Rectal smooth muscle tissue (tissue), 1 donor: ENCODE results near the gene IGFBPL1.
"Not testable (repeated sequence)": the region's sequence is repeated elsewhere in the genome, so short reads cannot be mapped to it uniquely, and the experiment has no call there.

ENCODE experiments used
- H3K27ac ChIP-seq: one replicate; pipeline ENCODE4 v1.7.0; 2013; ENCODE audit warnings: low read depth, low read length, inconsistent platforms
- H3K27me3 ChIP-seq: one replicate; pipeline ENCODE4 v1.7.0; 2013; ENCODE audit warnings: low read length; ENCODE audit not compliant: control insufficient read depth, insufficient read depth
- H3K36me3 ChIP-seq: one replicate; pipeline ENCODE4 v1.7.0; 2013; ENCODE audit warnings: low read length; ENCODE audit not compliant: control insufficient read depth, insufficient read depth
- H3K4me1 ChIP-seq: one replicate; pipeline ENCODE4 v1.7.0; 2013; ENCODE audit warnings: low read length; ENCODE audit not compliant: control insufficient read depth, insufficient read depth
- H3K4me3 ChIP-seq: one replicate; pipeline ENCODE4 v1.7.0; 2013; ENCODE audit warnings: low read length
- H3K9ac ChIP-seq: one replicate; pipeline ENCODE4 v1.7.0; 2013; ENCODE audit warnings: low read length

The IGFBPL1 gene

GRCh38 chr9:38423973-38424843, at the start of gene IGFBPL1:
Gene IGFBPL1, minus strand, starts transcription at chr9:38424454. Its CDS starts 30 bp downstream, at chr9:38424424.
- Histone ChIP-seq H3K4me1 (no peaks in the 10 kb centered on the region), H3K9ac (no peak within 1 kb of the TSS), H3K27me3 (peaks cover 14% of the 10 kb centered on the region), H3K4me3 (peak within 1 kb of the TSS; percentile 37), H3K36me3 (no peaks in the 10 kb centered on the region), H3K27ac (no peak within 1 kb of the TSS)

DNA sequence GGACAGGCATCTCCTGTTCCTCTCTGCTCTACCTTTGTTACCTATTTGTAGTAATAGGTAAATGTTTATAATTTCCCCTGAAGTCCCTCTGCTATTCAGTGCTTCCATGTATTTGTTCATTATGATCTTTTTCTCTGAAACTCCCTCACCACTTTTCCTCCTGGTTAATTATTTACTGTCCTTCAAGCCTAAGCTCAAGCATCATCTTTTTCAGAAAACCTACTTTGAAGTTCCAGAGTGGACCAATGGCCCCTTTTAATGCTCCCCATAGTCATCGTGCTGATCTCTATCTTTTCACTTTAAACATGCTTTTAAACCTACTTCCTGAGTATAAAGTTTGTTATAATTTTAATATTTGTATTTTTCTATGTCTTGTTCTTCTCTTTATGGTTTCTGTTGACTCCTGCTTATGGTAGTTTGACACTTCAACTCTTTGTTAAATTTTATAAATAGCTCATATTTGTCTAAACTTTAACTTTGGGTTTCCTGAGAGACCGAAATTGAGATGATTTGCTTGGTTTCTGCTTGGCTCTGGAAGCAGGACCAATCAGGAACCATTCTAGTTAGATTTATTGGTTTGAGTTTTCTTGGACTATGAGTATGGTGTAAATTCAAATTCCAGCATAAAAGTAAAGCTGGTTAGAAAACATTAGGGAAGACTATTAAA, 48.5 kb upstream of the IGFBPL1 start:
- H3K36me3 ChIP-seq, H3K9ac ChIP-seq, H3K27ac ChIP-seq, H3K4me3 ChIP-seq, H3K27me3 ChIP-seq, H3K4me1 ChIP-seq: not testable (repeated sequence)

DNA sequence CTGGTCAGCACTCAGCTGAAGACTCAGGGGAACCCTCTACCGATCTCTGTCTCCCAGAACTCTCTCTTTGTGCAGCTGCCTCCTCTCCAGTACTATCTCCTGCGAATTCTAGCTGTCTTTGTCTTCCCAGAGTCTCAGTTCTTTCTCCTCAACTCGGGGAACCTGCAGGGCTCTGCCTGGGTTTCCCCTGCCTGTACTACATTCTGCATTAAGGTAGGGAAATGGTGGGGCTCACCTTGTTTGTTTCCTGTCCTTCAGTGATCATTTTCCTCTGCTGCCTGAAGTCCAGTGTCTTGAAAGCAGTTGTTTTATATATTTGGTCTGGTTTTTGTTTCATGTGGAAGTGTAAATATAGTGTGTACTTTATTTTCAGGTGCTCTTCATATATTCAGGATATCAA, 43.1 kb upstream of the IGFBPL1 start:
- Histone ChIP-seq H3K27me3 (no peaks in the 10 kb centered on the region), H3K36me3 (no peaks in the 10 kb centered on the region), H3K4me1 (no peaks in the 10 kb centered on the region), H3K9ac (no peak overlapping the region), H3K4me3 (no peak overlapping the region), H3K27ac (no peak overlapping the region)

- Histone ChIP-seq H3K27me3 (no peaks in the 10 kb centered on the region), H3K4me3 (no peak overlapping the region), H3K27ac (no peak overlapping the region), H3K4me1 (no peaks in the 10 kb centered on the region), H3K36me3 (no peaks in the 10 kb centered on the region), H3K9ac (no peak overlapping the region)
These were observed 29.6 kb upstream of the IGFBPL1 start for GRCh38 chr9:38453835-38454234.

DNA sequence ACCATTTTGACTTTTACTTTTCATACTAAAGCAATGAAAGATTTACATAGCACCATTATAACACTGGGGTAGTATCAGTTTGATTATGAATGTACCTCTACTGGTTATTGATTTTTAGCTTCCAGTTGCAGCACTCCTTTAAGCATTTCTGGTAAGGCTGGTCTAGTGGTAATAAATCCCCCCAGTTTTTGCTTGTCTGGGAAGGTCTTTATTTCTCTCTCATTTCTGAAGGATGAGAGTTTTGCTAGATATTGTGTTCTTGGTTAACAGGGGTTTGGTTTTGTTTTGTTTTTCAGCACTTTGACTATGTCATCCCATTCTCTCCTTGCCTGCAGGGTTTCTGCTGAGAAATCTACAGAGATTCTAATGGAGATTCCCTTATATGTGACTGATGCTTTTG, 26.9 kb upstream of the IGFBPL1 start:
- no peak overlapping the region for H3K4me3 ChIP-seq
- no peak overlapping the region for H3K27ac ChIP-seq
- H3K36me3 ChIP-seq: no peaks in the 10 kb centered on the region
- no peaks in the 10 kb centered on the region for H3K27me3 ChIP-seq
- no peaks in the 10 kb centered on the region for H3K4me1 ChIP-seq
- H3K9ac ChIP-seq: no peak overlapping the region

DNA sequence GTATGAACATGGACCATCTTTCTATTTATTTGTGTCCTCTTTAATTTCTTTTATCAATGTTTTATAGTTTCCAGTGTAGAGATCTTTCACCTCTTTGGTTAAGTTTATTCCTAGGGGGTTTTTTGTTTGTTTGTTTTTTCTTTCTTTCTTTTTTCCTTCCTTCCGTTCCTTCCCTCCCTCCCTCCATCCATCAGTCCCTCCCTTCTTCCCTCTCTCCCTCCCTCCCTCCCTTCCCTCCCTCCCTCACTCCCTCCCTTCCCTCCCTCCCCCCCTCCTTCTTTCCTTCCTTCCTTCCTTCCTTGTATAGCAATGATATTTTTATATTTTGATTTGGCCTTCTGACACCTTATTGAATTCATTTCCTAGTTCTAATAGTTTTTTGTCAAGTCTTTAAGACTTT, 23.4 kb upstream of the IGFBPL1 start:
- Histone ChIP-seq H3K4me1 (no peaks in the 10 kb centered on the region), H3K9ac (no peak overlapping the region), H3K4me3 (no peak overlapping the region), H3K27me3 (no peaks in the 10 kb centered on the region), H3K27ac (no peak overlapping the region), H3K36me3 (no peaks in the 10 kb centered on the region)

GRCh38 chr9:38445154-38446043, 21.1 kb upstream of the IGFBPL1 start:
- no peaks in the 10 kb centered on the region for H3K36me3 ChIP-seq
- H3K27me3 ChIP-seq: no peaks in the 10 kb centered on the region
- no peak overlapping the region for H3K9ac ChIP-seq
- no peak overlapping the region for H3K4me3 ChIP-seq
- no peaks in the 10 kb centered on the region for H3K4me1 ChIP-seq
- H3K27ac ChIP-seq: no peak overlapping the region

GRCh38 chr9:38443597-38443996, 19.3 kb upstream of the IGFBPL1 start:
- no peaks in the 10 kb centered on the region for H3K36me3 ChIP-seq
- no peak overlapping the region for H3K9ac ChIP-seq
- no peak overlapping the region for H3K27ac ChIP-seq
- H3K27me3 ChIP-seq: no peaks in the 10 kb centered on the region
- H3K4me1 ChIP-seq: no peaks in the 10 kb centered on the region
- no peak overlapping the region for H3K4me3 ChIP-seq

- H3K4me1 ChIP-seq: no peaks in the 10 kb centered on the region
- H3K36me3 ChIP-seq: no peaks in the 10 kb centered on the region
- H3K27ac ChIP-seq: no peak overlapping the region
- H3K9ac ChIP-seq: no peak overlapping the region
- H3K27me3 ChIP-seq: no peaks in the 10 kb centered on the region
- no peak overlapping the region for H3K4me3 ChIP-seq
These were observed 18.9 kb upstream of the IGFBPL1 start for GRCh38 chr9:38443181-38443580.

DNA sequence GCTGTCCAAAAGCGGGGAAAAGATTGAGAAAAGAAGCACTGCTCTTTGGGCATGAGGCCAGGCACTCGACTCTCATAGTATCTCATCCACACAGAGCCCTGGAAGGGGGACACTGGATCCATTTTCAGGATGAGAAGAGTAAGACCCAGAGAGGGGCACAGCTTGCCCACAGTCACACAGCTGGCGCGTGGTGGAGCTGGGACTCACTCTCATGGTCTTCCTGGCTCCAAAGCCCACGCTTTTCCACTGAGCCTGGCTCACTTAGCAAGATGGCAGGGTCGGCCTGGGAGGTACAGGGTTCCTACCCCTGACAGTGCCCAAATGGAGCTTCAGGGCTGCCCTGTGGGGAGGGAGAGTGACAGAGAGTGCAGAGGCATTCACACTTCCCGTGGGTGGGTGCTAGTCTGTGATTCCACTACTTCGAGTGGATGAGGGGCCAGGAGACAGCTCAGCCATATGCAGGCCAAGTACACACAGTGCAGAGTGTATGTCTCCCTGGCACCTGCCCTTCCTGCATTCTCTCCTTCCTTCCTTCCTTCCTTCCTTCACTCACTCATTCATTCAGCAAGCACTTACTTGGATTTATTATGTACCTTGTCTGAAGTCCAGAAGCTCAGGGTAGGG, 18.3 kb upstream of the IGFBPL1 start:
- Histone ChIP-seq H3K36me3 (no peaks in the 10 kb centered on the region), H3K27me3 (no peaks in the 10 kb centered on the region), H3K27ac (no peak overlapping the region), H3K9ac (no peak overlapping the region), H3K4me3 (no peak overlapping the region), H3K4me1 (no peaks in the 10 kb centered on the region)

DNA sequence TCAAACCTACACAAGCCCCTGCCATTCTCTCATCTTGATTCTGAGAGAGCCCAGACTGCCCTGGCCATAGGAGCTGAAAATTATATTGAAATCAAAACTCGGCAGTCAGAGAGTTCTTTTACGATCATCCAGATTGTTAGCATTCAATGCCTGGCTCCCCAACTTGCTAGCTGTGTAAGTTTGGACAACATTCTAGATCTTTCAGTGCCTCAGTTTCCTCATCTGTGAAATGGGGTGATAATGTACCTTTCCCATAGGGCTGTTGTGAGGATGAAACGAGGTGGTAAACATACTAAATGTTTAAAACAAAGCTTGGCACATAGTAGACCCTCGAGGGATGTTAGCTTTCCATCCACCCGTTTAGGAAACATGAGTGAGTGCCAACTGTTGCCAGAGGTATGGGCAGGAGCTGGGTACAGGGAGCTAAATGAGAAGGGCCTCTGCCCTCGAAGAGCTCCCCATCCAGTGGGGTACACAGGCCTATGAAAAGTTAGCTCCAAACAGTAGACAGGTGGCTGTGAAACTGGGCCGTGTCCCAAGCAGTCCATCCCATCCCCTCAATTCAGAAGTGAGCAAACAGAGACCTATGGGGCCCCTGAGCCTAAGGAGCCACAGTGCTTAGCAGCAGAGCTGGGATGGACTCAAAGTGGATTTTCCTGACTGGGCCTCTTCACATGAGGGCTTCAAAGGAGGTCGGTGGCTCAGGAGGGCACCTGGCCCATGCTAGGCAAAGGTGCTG, 17.3 kb upstream of the IGFBPL1 start:
- no peak overlapping the region for H3K9ac ChIP-seq
- H3K4me1 ChIP-seq: no peaks in the 10 kb centered on the region
- no peaks in the 10 kb centered on the region for H3K27me3 ChIP-seq
- H3K27ac ChIP-seq: no peak overlapping the region
- no peak overlapping the region for H3K4me3 ChIP-seq
- no peaks in the 10 kb centered on the region for H3K36me3 ChIP-seq
